Measurements from ENCODE around the gene DNAAF8. TPM values are rescaled to one million over a fixed set of nuclear protein-coding genes. Genes with fewer than 3 reads are reported as not detected.

The DNAAF8 gene
- total RNA-seq, 1 experiment from 2014 or later: 2.4 TPM

- ChIA-PET CTCF (no interaction called here), POLR2A (ENCODE audit: unreplicated experiment) (interaction anchor here (0.7 kb wide), 1 partner anchor 22 kb away, joined by 7 read pairs; the partner anchor contains the start of gene ANKS3)
- Histone ChIP-seq H3K9me2 (ENCODE audit: insufficient read depth) (no peaks in the 10 kb centered on the region), H3K79me2 (ENCODE audit: low read depth) (no peaks in the 10 kb centered on the region), H3F3A (ENCODE audit: insufficient read depth, low read depth) (no peaks in the 10 kb centered on the region), H3K4me3 (no peak overlapping the region), H2AFZ (no peak overlapping the region), H4K20me1 (ENCODE audit: insufficient read depth) (no peaks in the 10 kb centered on the region), H3K27me3 (ENCODE audit: insufficient read depth, low read depth) (no peaks in the 10 kb centered on the region), H3K36me3 (ENCODE audit: low read depth) (peaks cover 16% of the 10 kb centered on the region), H3K9me3 (ENCODE audit: insufficient read depth, low read depth) (peaks cover 5% of the 10 kb centered on the region), H3K4me2 (no peak overlapping the region), H3K27ac (no peak overlapping the region), H3K4me1 (replicated peaks; ENCODE audit: insufficient read depth) (no peaks in the 10 kb centered on the region)
- TF ChIP-seq CTCF (conservative IDR thresholded peaks at IDR 0.05) (no peak), EZH2 (IDR thresholded peaks at IDR 0.05; ENCODE audit: low read depth) (no peak)
- no peak for DNase-seq
- BruUV-seq (replicated peaks): no TSS peak
- intact Hi-C loops (cut with micrococcal nuclease; ENCODE audit: unreplicated experiment): no loop called here
These were observed 21.4 kb downstream of the DNAAF8 start for GRCh38 chr16:4755687-4756086.

- Histone ChIP-seq H3K9me2 (ENCODE audit: insufficient read depth) (no peaks in the 10 kb centered on the region), H3K36me3 (ENCODE audit: low read depth) (peaks cover 9% of the 10 kb centered on the region), H3K4me2 (no peak overlapping the region), H3K27ac (no peak overlapping the region), H3F3A (ENCODE audit: insufficient read depth, low read depth) (no peaks in the 10 kb centered on the region), H3K9me3 (ENCODE audit: insufficient read depth, low read depth) (peaks cover 5% of the 10 kb centered on the region), H2AFZ (no peak overlapping the region), H3K4me3 (no peak overlapping the region), H3K27me3 (ENCODE audit: insufficient read depth, low read depth) (no peaks in the 10 kb centered on the region), H3K4me1 (replicated peaks; ENCODE audit: insufficient read depth) (no peaks in the 10 kb centered on the region), H3K79me2 (ENCODE audit: low read depth) (peaks cover 4% of the 10 kb centered on the region; the same call in 1 of the 2 replicates), H4K20me1 (ENCODE audit: insufficient read depth) (no peaks in the 10 kb centered on the region)
- TF ChIP-seq CTCF (conservative IDR thresholded peaks at IDR 0.05) (no peak), EZH2 (IDR thresholded peaks at IDR 0.05; ENCODE audit: low read depth) (no peak)
- intact Hi-C loops (cut with micrococcal nuclease; ENCODE audit: unreplicated experiment): no loop called here
- ChIA-PET CTCF (interaction anchor here (0.6 to 0.7 kb wide), 2 partner anchors 19 to 62 kb away, joined by 3 to 5 read pairs; no protein-coding TSS in a partner anchor), POLR2A (ENCODE audit: unreplicated experiment) (interaction anchor here (0.7 kb wide), 1 partner anchor 1585 kb away, joined by 3 read pairs; no protein-coding TSS in a partner anchor)
- no TSS peak for BruUV-seq (replicated peaks)
- no peak for DNase-seq
These were observed 26.0 kb downstream of the DNAAF8 start for GRCh38 chr16:4760221-4760910.

GRCh38 chr16:4762205-4762604, 27.9 kb downstream of the DNAAF8 start:
- TF ChIP-seq EZH2 (IDR thresholded peaks at IDR 0.05; ENCODE audit: low read depth) (no peak), CTCF (conservative IDR thresholded peaks at IDR 0.05) (no peak)

More at GRCh38 chr16:4762205-4762604, 27.9 kb downstream of the DNAAF8 start:
- Histone ChIP-seq H3F3A (ENCODE audit: insufficient read depth, low read depth) (no peaks in the 10 kb centered on the region), H3K9me3 (ENCODE audit: insufficient read depth, low read depth) (no peaks in the 10 kb centered on the region), H2AFZ (no peak overlapping the region), H3K4me1 (replicated peaks; ENCODE audit: insufficient read depth) (peaks cover 7% of the 10 kb centered on the region; the same call in 1 of the 2 replicates), H3K4me2 (no peak overlapping the region), H3K4me3 (no peak overlapping the region), H3K79me2 (ENCODE audit: low read depth) (peaks cover 17% of the 10 kb centered on the region), H3K9me2 (ENCODE audit: insufficient read depth) (no peaks in the 10 kb centered on the region), H3K27ac (no peak overlapping the region), H3K27me3 (ENCODE audit: insufficient read depth, low read depth) (no peaks in the 10 kb centered on the region), H4K20me1 (ENCODE audit: insufficient read depth) (no peaks in the 10 kb centered on the region), H3K36me3 (ENCODE audit: low read depth) (0 out of 2 replicates have a peak, but pooled peaks cover 3% of the 10 kb centered on the region)
- intact Hi-C loops (cut with micrococcal nuclease; ENCODE audit: unreplicated experiment): no loop called here
- no TSS peak for BruUV-seq (replicated peaks)
- ChIA-PET POLR2A (ENCODE audit: unreplicated experiment) (no interaction called here), CTCF (no interaction called here)
- no peak for DNase-seq

All from PC-9 (cell line).